Cardiac septum (tissue), 1 donor: ENCODE results near the gene B3GALNT2. TPM values are rescaled to one million over a fixed set of nuclear protein-coding genes. Genes with fewer than 3 reads are reported as not detected.
"Not testable (repeated sequence)": the region's sequence is repeated elsewhere in the genome, so short reads cannot be mapped to it uniquely, and the experiment has no call there.

Source experiments
- DNase-seq: peaks from one replicate; pipeline ENCODE4 v3.0.0-alpha.2; 2020; ENCODE audit warnings: low spot score
- intact Hi-C: fragments of 100-400 bp; cut with DNase I; formaldehyde crosslinking; loops from one replicate; pipeline ENCODE4 v1.14.0; 2022
- total RNA-seq: library from RNA; stranded (reverse); fragmentation: NEBNext Ultra II Directional; extraction: Animal tissue kit (Norgen Biotek cat#: 25700); gene quantifications from one replicate; pipeline ENCODE4 v1.2.1, GENCODE V29; 2021
- donor health status: DM: no; HTN: no; CAD: no.

Gene B3GALNT2
- total RNA-seq, 1 donor from 2014 or later: 21.1 TPM

DNA sequence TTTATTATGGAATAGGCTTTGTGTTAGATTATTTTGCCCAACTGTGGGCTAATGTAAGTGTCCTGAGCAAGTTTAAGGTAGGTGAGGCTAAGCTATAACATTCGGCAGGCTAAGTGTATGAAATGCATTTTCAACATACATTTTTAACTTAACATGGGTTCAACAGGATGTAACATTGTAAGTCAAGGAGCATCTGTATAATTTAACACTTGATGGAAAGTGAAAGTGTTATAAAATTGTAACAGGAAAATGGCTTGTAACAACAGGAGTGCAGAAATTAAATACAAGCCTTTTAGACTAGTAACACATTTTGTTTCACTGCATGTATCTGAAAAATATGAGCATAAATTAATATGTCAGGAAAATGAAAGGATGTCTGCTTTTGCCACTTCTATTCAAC is 42.3 kb downstream of the B3GALNT2 start:
- intact Hi-C loops: no loop called here
- DNase-seq: no peak

DNA sequence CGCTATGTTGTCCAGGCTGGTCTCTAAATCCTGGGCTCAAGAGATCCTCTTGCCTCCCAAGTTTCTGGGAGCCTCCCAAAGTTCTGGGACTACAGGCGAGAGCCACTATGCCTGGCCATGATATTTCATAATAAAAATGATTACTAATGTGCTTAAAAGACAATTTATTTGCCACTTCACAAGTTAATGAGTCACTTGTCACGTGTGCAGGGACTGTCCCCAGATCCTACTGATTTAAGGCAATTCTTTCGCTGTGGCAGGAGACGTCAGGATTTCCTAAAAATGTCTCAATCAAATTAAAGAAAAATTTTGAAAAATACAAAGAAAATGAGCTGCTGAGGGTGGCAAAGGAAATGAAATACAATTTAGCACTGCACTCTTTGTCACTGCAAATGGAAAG is 43.5 kb downstream of the B3GALNT2 start:
- intact Hi-C loops: no loop called here
- no peak for DNase-seq

DNA sequence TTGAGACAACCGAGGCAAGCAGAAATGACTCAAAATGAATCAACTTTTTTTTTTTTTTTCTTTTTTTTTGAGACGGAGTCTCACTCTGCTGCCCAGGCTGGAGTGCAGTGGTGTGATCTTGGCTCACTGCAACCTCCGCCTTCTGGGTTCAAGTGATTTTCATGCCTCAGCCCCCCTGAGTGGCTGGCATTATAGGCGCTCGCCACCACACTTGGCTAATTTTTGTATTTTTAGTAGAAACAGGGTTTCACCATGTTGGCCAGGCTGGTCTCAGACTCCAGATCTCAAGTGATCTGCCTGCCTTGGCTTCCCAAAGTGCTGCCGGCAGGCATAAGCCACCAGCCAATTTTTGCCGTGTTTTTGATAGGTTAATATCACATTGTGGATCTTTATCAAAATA is 46.4 kb downstream of the B3GALNT2 start:
- intact Hi-C loops, DNase-seq: not testable (repeated sequence)

DNA sequence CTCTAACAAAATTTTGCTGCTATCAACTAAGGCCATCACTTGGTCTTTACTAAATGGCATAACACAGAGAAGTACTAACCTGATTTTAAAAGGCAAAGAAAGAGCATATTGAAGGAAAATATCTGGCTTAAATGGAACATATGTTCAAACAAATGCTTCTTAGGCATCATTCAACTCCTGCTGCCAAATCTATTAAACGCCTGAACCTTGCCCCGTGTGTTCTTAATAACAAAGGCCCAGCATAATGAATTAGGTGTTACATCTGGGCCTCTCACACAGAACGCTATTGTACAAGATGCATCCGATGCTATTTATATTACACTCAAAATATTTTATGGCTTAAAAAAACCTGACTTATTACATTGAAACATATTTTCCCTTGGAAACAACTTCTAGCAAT is 48.4 kb downstream of the B3GALNT2 start:
- no peak for DNase-seq
- intact Hi-C loops: no loop called here

DNA sequence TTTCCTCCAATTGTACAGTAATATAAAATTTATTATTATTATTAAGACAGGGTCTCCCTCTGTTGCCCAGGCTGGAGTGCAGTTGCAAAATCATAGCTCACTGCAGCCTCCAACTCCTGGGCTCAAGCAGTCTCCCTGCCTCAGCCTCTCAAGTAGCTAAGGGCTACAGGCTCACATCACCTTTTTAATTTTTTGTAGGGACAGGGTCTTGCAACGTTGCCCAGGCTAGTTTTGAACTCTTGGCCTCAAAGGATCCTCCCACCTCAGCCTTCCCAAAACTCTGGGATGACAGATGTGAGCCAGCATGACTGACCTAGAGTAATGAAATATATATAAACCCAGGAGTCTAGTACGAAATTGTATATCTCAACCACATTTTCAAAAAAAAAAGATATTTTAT is 49.2 kb downstream of the B3GALNT2 start:
- DNase-seq: no peak
- intact Hi-C loops: no loop called here

DNA sequence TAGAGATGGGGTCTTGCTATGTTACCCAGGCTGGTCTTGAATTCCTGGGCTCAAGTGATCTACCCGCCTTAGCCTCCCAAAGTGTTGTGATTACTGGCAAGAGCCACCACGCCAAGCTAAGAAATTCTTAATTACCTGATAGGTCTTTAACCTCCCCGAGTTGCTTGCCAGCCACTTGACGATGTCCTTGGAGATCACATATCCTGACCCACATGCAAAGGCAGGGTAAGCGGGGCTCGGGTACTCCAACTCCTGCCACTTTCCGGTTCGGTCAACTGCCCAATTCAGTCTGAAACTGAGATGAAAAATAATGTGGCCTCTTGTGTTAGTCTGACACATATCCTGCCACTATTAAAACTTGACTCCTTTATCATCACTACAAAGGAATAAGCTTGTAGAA is 50.2 kb downstream of the B3GALNT2 start:
- DNase-seq: no peak
- intact Hi-C loops: no loop called here

DNA sequence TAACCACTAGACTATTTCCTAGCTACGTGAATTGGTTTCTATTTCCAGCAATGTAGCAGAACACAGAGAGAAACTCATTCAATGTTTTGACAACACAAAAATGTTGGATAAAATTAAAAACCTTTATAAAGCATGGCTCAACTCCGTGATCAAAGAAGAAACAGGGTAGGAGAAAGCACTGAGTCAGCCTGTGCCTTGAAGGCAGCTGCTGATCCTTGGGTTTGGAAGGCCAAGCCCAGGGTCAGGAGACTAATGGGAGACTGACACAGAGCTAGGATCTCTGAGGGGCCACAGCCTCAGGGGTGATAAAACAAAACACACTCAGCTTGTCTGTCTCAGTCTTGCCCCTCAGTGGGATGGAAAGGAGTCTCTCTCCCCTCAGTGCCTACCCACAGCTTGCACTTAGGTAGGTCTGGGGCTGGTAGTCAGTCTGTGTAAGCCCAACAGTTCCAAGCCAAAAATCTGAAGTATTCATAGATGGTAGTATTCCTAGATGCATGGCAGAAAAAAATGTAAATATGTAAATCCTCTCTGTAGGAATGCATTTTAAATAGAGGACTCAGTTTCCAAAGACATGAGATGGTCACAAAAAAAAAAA is 53.3 kb downstream of the B3GALNT2 start:
- no peak for DNase-seq
- intact Hi-C loops: no loop called here

DNA sequence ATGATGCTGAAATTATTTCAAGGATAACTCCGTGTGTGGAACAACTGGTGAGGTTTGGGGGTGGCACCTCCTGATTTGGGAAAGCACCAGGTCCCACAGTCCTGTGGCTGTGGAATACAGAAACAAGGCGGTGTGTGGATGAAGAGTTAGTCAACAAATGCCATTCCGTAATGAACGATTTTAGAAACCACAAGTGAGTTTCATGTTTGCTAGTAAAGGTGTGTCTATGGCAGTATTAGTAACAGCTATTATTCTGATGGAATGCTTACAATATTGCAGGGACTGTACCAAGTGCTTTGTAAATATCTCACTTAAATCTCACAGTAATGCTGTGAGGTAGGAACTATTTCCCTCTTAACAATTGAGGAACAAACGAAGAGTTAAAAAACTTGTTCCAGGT is 53.8 kb downstream of the B3GALNT2 start:
- intact Hi-C loops: no loop called here
- DNase-seq: no peak

DNA sequence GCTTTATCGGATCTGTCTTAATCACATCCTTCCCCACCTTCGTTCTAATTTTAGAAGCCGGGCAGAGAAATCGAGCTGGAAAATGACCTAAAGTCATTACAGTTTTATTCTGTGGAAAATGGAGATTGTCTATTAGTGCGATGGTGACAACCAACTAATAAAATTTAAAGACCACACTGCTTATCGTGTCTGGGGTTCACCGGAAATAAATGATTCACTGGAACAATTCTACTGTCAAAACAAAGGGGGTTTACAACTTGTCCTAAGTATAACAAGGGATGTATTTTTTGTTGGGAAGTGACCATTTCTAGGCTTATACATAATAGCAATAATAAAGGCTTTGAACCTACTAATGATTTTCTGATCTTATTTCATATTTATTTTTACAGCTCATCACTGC is 55.6 kb downstream of the B3GALNT2 start:
- intact Hi-C loops: no loop called here
- no peak for DNase-seq

DNA sequence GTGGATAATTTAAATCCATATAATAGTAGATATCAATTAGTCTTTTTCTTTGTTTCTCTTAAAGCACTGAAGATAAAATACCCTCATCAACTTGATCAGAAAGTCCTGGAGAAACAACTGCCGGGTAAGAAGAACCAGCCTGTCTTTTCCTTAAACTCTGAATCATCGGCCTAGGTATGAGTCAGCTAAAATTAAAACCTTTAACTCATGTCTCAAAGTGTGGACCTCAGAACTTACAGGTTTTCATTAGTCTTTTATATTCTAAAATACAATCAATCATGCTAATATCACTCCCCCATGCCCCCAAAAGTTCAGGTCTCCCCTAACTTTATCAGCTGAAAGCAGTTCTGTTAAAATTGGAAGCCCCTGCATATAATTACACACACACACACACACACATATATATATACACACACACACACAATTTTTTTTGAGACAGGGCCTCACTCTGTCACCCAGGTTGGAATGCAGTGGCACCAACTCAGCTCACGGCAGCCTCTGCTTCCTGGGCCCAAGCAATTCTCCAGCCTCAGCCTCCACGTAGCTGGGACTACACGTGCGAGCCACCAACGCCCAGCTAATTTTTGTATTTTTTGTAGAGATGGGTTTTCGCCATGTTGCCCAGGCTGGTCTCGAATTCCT is 61.3 kb downstream of the B3GALNT2 start:
- DNase-seq: no peak
- intact Hi-C loops: no loop called here

DNA sequence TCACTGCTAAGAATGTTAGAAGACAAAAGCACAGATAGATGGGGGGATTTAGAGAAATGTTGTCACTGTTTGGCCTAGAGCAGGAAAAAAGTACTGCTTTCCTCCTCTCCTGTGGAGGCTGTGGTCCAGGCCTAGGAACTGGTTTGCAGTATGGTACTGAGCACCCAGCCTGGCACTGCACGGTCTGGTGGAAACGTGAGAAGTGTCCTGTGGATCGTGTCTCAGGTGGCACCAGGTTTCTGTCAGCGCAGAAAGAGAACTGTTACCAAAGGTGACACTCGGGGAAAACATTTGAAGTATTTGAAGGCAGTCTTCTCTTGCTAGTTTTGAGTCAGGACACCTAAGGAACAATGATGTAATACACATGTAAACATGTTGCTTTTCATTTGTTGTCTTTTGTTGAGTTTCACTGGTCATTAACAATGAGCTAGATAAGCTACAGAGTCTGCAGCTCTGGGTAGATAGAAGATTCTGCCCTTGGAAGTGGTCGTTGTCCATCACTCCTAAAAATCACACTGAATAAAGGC is 63.0 kb downstream of the B3GALNT2 start:
- DNase-seq: no peak
- intact Hi-C loops: no loop called here

DNA sequence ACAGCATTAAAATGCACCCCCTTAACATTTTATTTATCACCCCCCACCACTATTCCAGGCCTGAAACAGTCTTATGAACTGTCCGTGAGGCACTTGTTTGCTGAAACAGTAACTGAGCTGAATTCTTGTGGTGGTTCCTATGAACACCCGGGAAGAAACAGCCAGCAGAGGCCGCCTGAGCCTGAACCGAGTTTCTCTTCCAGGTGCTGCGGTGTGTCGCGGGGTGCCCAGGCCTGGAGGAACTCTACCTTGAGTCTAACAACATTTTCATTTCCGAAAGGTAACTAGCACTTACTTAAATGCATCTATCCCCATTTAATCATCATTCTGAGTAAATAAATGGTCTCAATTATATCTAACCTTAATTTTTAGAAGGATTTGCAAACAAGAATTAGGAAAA is 70.3 kb downstream of the B3GALNT2 start:
- intact Hi-C loops: no loop called here
- DNase-seq: no peak

DNA sequence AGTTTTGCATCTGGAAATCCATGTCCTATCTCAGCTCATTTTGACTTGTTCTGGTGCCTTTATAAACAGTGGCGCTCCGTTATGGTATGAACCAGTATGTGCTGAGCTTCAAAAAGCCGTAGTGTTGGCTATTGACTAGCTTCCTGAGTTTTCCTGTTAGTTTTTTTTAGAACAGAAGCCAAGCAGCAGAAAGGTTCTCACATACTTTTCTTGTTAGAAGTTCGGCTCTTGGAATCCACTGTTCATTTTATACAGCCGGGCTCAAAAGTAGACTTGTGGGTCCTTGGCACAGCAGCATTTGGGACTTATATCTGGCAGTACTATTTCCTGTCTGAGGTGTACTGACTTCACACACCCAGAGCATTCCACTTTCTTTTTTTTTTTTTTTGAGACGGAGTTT is 73.3 kb downstream of the B3GALNT2 start:
- intact Hi-C loops: no loop called here
- no peak for DNase-seq

DNA sequence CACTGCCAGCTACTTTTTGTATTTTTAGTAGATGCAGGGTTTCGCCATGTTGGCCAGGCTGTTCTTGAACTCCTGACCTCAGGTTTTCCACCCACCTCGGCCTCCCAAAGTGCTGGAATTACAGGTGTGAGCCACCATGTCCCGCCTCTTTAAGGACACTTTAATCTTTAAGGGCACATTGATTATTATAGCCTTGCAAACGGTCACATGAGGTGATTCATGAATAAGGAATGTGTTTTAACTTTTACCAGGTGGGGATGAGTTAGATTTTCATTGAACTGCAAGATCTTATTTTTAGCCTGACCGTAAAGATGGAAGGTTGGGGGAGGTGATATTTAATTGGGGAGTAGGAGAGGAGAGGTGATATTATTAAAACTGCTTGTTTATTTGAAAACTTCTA is 75.1 kb downstream of the B3GALNT2 start:
- DNase-seq: no peak
- intact Hi-C loops: no loop called here

DNA sequence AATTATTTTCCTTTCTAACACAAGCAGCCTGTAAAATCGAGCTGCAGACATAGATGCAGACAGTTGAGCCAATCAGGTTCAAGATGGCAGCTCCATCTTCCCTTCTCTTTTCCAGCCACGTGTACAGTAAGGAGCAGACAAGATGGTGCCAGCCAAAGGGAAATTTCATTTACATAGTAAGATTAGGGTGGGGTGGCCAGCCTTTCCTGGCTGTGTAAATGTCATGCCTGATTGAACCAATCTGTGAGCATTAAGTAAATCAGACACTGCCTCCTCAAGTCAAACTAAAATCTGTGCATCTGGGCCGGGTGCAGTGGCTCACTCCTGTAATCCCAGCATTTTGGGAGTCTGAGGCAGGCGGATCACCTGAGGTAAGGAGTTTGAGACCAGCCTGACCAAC is 76.8 kb downstream of the B3GALNT2 start:
- intact Hi-C loops: no loop called here
- no peak for DNase-seq

DNA sequence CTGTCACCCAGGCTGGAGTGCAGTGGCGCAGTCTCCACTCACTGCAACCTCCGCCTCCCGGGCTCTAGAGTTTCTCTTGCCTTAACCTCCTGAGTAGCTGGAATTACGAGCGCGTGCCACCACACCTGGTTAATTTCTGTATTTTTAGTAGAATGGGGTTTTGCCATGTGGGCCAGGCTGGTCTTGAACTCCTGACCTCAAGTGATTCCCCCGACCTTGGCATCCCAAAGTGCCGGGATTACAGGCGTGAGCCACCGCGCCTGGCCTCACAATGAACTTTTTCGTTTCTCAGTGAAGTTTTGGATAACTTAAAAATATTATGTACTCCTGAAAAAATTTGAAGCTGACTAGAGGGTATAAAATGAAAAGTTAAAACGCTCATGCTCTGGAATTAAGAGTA is 77.6 kb downstream of the B3GALNT2 start:
- intact Hi-C loops: no loop called here
- no peak for DNase-seq

DNA sequence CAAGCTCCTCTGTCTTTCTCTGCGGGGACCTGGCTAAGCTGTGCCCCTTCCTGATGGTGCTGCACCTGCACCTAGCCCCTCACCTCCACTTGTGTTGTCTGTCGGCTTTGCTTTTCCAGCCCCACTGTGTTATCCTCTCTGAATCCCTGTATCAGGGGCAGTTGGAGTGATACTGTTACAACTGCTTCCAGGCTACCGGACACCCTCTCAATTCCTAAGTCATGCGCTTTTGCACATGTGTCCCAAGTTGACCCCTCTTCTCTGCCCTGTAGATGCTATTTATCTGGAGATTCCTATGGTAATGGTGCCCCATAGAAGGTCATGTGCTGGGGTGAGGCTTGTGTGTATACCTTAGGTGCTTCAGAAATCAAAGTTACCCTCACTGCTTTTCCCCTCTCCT is 78.1 kb downstream of the B3GALNT2 start:
- intact Hi-C loops: no loop called here
- DNase-seq: no peak

DNA sequence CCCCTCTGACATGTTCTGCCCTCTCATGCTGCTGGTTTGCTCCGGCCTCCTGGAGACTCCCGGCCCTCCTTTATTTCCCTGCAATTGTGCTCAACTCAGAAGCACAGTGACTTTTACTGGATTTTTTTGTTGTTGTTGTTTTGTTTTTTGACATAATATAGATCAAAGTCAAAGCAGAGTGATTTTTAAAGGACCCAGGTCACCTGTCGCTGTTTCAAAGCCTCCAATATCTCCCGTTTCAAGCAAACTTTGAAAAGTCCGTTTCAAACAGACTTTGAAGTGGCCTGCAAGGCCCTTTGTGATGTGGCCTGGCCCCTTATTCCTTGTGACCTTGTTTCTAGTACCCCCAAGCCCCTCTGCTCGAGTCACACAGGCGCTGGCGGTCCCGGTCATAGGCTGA is 78.9 kb downstream of the B3GALNT2 start:
- intact Hi-C loops: no loop called here
- no peak for DNase-seq

DNA sequence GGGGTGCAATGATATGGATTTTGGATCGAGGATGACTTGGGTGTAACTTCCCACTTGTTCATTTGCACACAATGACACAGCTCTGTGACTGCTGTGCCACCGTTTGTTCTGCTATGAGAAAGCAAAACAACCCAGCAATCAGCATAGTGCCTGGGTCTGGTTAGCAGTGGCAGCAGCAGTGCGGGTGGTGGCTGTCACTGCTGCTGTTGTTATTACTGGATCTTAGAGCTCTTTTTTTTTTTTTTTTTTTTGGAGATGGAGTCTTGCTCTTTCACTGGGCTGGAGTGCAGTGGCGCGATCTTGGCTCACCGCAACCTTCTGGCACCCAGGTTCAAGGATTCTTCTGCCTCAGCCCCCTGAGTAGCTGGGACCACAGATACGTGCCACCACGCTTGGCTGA is 80.2 kb downstream of the B3GALNT2 start:
- intact Hi-C loops: no loop called here
- DNase-seq: no peak

DNA sequence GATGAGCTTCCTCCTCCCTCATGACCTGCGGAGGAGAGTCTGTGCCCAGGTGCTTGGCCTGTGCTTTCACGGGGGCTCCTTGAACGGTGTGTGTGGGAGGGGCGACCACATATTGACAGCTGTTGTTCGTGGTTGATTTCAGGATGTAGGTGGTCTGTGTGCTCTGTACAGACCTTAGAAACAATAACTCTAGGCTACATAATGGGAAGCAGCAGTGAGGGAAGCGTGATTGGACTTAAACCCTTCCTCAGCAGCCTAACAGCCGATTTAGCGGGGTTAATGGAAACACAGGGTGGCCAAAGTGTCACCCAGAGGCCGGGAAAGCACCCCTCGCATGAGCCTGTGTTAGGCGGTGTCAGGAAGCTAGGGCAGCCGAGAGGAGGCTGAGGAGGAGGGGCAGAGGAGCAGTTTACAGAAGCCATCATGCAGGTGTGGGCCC is 81.0 kb downstream of the B3GALNT2 start:
- intact Hi-C loops: no loop called here
- no peak for DNase-seq

DNA sequence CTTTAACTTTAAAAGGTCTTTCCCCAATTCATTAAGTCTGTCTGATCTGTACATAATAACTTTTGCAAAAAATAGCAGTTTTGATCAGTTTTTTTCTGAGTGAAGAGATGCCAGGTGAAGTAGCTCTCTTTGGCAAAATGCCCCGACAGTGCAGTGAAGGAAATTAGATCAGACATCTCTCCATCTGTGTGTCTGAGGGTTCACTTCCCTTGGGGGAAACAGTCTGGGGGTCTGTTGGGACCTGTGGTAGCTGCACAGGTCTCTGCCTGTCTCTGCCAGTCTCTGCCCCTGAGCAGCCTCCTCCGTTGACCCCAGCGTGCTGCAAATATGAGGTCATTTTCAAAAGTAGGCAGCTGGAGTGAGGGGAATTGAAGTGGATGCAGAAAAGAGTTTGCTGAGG is 82.5 kb downstream of the B3GALNT2 start:
- intact Hi-C loops: no loop called here
- no peak for DNase-seq
